Measurements from ENCODE around the gene MRNIP. TPM values are rescaled to one million over a fixed set of nuclear protein-coding genes. Genes with fewer than 3 reads are reported as not detected.

MRNIP gene
- total and polyA plus RNA-seq, 2 of the 4 experiments (the other 2 are of a cell fraction) = 6.6 to 24.7 TPM

DNA sequence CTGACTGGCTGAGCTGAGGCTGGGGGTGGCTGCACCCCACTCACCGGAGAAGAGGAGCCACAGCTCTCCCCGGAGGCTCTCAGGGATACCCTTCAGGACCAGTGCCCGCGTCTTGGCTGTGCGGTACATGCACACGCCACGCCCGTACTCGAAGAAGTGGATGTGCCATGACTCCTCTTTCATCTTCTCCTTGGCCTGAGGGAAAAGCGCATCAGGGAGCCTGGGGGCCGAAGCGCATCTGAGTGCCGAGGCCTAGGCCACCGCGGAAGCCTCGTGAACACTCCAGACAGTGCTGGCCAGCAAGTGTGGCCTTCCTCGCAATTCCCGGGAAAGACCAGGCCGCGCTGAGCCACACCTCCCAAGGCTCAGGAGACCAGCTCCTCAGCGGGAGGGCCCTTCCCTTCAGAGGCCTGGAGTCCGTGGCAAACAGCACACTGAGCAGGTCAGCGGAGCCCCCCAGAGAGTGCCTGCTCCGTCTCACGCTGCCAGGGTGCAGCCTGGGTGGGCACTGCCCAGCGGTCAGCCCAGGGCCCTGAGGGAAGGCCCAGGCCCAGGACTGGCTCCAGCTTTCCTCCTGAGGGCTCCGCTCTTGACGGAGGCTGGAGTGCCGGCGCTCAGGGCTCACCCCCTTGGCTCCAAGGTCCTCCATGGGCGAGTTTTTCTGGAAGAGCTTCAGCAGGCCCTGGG, 20.5 kb upstream of the MRNIP start:
- Histone ChIP-seq H4K20me1 (ENCODE audit: insufficient read depth, low read length) (no peaks in the 10 kb centered on the region), H3K9me1 (ENCODE audit: insufficient read depth, low read length) (no peaks in the 10 kb centered on the region), H3K4me1 (ENCODE audit: control insufficient read depth, insufficient read depth, low read length) (no peaks in the 10 kb centered on the region), H3K4me3 (ENCODE audit: insufficient read depth, low read depth, low read length) (no peak overlapping the region), H3K4me2 (ENCODE audit: low read depth, low read length) (no peak overlapping the region), H4K91ac (ENCODE audit: insufficient read depth, low read depth, low read length) (no peak overlapping the region), H3K56ac (ENCODE audit: extremely low read depth, insufficient read depth, low read length) (no peak overlapping the region), H3K4ac (ENCODE audit: low read depth, low read length) (no peak overlapping the region), H2BK20ac (ENCODE audit: low read depth, low read length) (no peak overlapping the region), H3K79me1 (ENCODE audit: low read depth in 1 of 2, low read length in 2 of 2) (peaks cover 0 to 5% of the 10 kb centered on the region in 2 experiments; a peak in 2 of 4 replicates), H2BK15ac (ENCODE audit: low read depth, low read length) (no peak overlapping the region), H2AK9ac (replicated peaks; ENCODE audit: low read depth, low read length, poor library complexity) (peak overlapping the region; percentile 28), H3K18ac (ENCODE audit: low read depth, low read length) (no peak overlapping the region), H2AFZ (replicated peaks; ENCODE audit: low read length, poor library complexity) (peak overlapping the region; percentile 32), H2AK5ac (ENCODE audit: low read depth, low read length) (no peak overlapping the region), H3K9me3 (ENCODE audit: control insufficient read depth, insufficient read depth, low read length) (peaks cover 10% of the 10 kb centered on the region), H2BK5ac (ENCODE audit: low read depth, low read length, poor library complexity, severe bottlenecking) (no peak overlapping the region), H3K36me3 (ENCODE audit: control insufficient read depth, insufficient read depth, low read length) (peaks cover 57% of the 10 kb centered on the region), H3K27ac (ENCODE audit: insufficient read depth, low read length) (no peak overlapping the region), H3K14ac (replicated peaks; ENCODE audit: low read depth, low read length) (no peak overlapping the region), H3K23ac (ENCODE audit: low read depth, low read length) (no peak overlapping the region), H4K5ac (ENCODE audit: low read depth, low read length) (no peak overlapping the region), H4K8ac (ENCODE audit: low read depth in 2 of 2, low read length in 2 of 2) (no peak overlapping the region), H3K27me3 (ENCODE audit: control insufficient read depth, insufficient read depth, low read length) (no peaks in the 10 kb centered on the region), H3K9ac (ENCODE audit: low read depth, low read length) (no peak overlapping the region), H2BK120ac (ENCODE audit: low read depth, low read length) (no peak overlapping the region)
- WGBS, 2 experiments (ENCODE audit: extremely low coverage in 2 of 2, insufficient read length in 1 of 2) = 98% methylated on average over 15 of the region's 31 CpGs; no CpG with 5 or more reads in 1 of the 2 experiments
- intact Hi-C loops (cut with micrococcal nuclease) = no loop called here
- ChIA-PET CTCF (no interaction called here), POLR2A (ENCODE audit: unreplicated experiment) (no interaction called here)
- dilution Hi-C loops (cut with HindIII; ENCODE audit: low sequenced_read_pairs, unreplicated experiment) = no loop called here
- in situ Hi-C loops (cut with MboI; ENCODE audit: low sequenced_read_pairs) = no loop called here
- BruUV-seq (replicated peaks) = no TSS peak
- no peak for ATAC-seq (ENCODE audit: low read depth)
- no peak for DNase-seq
- TF ChIP-seq RFX5 (IDR thresholded peaks at IDR 0.05; ENCODE audit: low read depth, low read length) (no peak), CEBPB (IDR thresholded peaks at IDR 0.05; ENCODE audit: low read depth, low read length) (no peak), CHD1 (IDR thresholded peaks at IDR 0.05; ENCODE audit: low read depth, low read length) (no peak), SMC3 (IDR thresholded peaks at IDR 0.05; ENCODE audit: low read depth, low read length) (no peak), FOS (IDR thresholded peaks at IDR 0.05; ENCODE audit: low read depth, low read length) (no peak), ELK1 (IDR thresholded peaks at IDR 0.05; ENCODE audit: borderline replicate concordance, low read depth, low read length) (no peak)
- TF ChIP-seq, protein P1, sequence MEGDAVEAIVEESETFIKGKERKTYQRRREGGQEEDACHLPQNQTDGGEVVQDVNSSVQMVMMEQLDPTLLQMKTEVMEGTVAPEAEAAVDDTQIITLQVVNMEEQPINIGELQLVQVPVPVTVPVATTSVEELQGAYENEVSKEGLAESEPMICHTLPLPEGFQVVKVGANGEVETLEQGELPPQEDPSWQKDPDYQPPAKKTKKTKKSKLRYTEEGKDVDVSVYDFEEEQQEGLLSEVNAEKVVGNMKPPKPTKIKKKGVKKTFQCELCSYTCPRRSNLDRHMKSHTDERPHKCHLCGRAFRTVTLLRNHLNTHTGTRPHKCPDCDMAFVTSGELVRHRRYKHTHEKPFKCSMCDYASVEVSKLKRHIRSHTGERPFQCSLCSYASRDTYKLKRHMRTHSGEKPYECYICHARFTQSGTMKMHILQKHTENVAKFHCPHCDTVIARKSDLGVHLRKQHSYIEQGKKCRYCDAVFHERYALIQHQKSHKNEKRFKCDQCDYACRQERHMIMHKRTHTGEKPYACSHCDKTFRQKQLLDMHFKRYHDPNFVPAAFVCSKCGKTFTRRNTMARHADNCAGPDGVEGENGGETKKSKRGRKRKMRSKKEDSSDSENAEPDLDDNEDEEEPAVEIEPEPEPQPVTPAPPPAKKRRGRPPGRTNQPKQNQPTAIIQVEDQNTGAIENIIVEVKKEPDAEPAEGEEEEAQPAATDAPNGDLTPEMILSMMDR (conservative IDR thresholded peaks at IDR 0.05; ENCODE audit: low read depth, low read length) = no peak
- TF ChIP-seq, protein P2, sequence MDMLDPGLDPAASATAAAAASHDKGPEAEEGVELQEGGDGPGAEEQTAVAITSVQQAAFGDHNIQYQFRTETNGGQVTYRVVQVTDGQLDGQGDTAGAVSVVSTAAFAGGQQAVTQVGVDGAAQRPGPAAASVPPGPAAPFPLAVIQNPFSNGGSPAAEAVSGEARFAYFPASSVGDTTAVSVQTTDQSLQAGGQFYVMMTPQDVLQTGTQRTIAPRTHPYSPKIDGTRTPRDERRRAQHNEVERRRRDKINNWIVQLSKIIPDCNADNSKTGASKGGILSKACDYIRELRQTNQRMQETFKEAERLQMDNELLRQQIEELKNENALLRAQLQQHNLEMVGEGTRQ (IDR thresholded peaks at IDR 0.05; ENCODE audit: low read depth, low read length) = no peak

Measured in IMR-90 (cell line).